ENCODE measurements around the gene SETD4. TPM values are rescaled to one million over a fixed set of nuclear protein-coding genes. Genes with fewer than 3 reads are reported as not detected.
A peak's percentile ranks its signal among the peaks of the same experiment; 100 is the strongest.

Gene SETD4
- total RNA-seq, 1 experiment from 2014 or later: 12.5 TPM

DNA sequence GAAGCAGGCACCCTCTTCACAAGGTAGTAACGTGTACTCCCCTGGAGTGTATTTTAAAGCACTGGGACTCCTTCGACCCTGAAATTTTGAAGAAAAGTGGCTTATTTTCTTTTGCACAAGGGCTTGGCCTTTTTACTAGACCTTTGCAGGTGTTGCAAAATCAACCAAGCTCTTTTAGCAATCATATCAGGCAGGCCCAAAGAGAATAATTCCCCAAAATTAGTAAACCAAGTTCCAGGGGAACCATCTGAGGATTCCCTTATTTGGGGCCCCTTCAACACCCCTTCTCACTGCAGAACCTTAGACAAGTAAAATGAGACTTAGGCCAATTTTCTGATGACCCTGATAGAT lies 37.8 kb upstream of the SETD4 start:
- Histone ChIP-seq H4K20me1 (ENCODE audit: low read length) (no peaks in the 10 kb centered on the region), H3K36me3 (ENCODE audit: low read depth, low read length) (peaks cover 2% of the 10 kb centered on the region; the same call in 1 of the 2 replicates), H3K79me2 (ENCODE audit: low read length) (no peaks in the 10 kb centered on the region), H3K4me3 (ENCODE audit: low read length) (no peak overlapping the region), H2AFZ (ENCODE audit: low read length) (no peak overlapping the region), H3F3A (ENCODE audit: low read length, unreplicated experiment) (no peaks in the 10 kb centered on the region), H3K4me1 (ENCODE audit: insufficient read depth, low read length) (peaks cover 10% of the 10 kb centered on the region), H3K9ac (ENCODE audit: low read length) (no peak overlapping the region), H3K4me2 (ENCODE audit: low read length) (0 out of 2 replicates have a peak overlapping the region, but pooled peaks have one; percentile 23), H3K9me3 (ENCODE audit: low read length) (peaks cover 9% of the 10 kb centered on the region; the same call in 1 of the 2 replicates), H3K9me2 (replicated peaks; ENCODE audit: low read length) (no peaks in the 10 kb centered on the region), H3K27ac (ENCODE audit: low read length) (no peak overlapping the region), H3K27me3 (ENCODE audit: low read length) (no peaks in the 10 kb centered on the region)
- ATAC-seq: no peak
- no TSS peak for BruUV-seq (replicated peaks)
- ChIA-PET POLR2A (ENCODE audit: unreplicated experiment) (no interaction called here), CTCF (no interaction called here)
- intact Hi-C loops (cut with micrococcal nuclease): no loop called here
- DNase-seq: no peak
- TF ChIP-seq EZH2phosphoT487 (IDR thresholded peaks at IDR 0.05; ENCODE audit: borderline replicate concordance, low read length) (no peak), EZH2 (IDR thresholded peaks at IDR 0.05; ENCODE audit: low read length, unreplicated experiment) (no peak)
- TF ChIP-seq, protein P1, sequence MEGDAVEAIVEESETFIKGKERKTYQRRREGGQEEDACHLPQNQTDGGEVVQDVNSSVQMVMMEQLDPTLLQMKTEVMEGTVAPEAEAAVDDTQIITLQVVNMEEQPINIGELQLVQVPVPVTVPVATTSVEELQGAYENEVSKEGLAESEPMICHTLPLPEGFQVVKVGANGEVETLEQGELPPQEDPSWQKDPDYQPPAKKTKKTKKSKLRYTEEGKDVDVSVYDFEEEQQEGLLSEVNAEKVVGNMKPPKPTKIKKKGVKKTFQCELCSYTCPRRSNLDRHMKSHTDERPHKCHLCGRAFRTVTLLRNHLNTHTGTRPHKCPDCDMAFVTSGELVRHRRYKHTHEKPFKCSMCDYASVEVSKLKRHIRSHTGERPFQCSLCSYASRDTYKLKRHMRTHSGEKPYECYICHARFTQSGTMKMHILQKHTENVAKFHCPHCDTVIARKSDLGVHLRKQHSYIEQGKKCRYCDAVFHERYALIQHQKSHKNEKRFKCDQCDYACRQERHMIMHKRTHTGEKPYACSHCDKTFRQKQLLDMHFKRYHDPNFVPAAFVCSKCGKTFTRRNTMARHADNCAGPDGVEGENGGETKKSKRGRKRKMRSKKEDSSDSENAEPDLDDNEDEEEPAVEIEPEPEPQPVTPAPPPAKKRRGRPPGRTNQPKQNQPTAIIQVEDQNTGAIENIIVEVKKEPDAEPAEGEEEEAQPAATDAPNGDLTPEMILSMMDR (conservative IDR thresholded peaks at IDR 0.05; ENCODE audit: low read depth, low read length): no peak

GRCh38 chr21:36097427-36098181 lies 37.3 kb upstream of the SETD4 start:
- H2AFZ ChIP-seq (ENCODE audit: low read length): no peak overlapping the region
- H4K20me1 ChIP-seq (ENCODE audit: low read length): no peaks in the 10 kb centered on the region
- ATAC-seq: peak; percentile 100
- ChIA-PET POLR2A (ENCODE audit: unreplicated experiment) (no interaction called here), CTCF (no interaction called here)
- H3K79me2 ChIP-seq (ENCODE audit: low read length): no peaks in the 10 kb centered on the region
- peaks cover 2% of the 10 kb centered on the region; the same call in 1 of the 2 replicates for H3K36me3 ChIP-seq (ENCODE audit: low read depth, low read length)
- H3F3A ChIP-seq (ENCODE audit: low read length, unreplicated experiment): no peaks in the 10 kb centered on the region
- H3K4me2 ChIP-seq (ENCODE audit: low read length): peak overlapping the region; percentile 56
- H3K27me3 ChIP-seq (ENCODE audit: low read length): no peaks in the 10 kb centered on the region
- no peak for TF ChIP-seq EZH2 (IDR thresholded peaks at IDR 0.05; ENCODE audit: low read length, unreplicated experiment)
- no peak for TF ChIP-seq EZH2phosphoT487 (IDR thresholded peaks at IDR 0.05; ENCODE audit: borderline replicate concordance, low read length)
- TF ChIP-seq, protein P1 (conservative IDR thresholded peaks at IDR 0.05; ENCODE audit: low read depth, low read length): no peak
- BruUV-seq (replicated peaks): no TSS peak
- peak; percentile 64 for DNase-seq
- H3K4me3 ChIP-seq (ENCODE audit: low read length): no peak overlapping the region
- intact Hi-C loops (cut with micrococcal nuclease): no loop called here
- peaks cover 9% of the 10 kb centered on the region for H3K4me1 ChIP-seq (ENCODE audit: insufficient read depth, low read length)
- no peaks in the 10 kb centered on the region for H3K9me2 ChIP-seq (replicated peaks; ENCODE audit: low read length)
- peaks cover 14% of the 10 kb centered on the region; the same call in 1 of the 2 replicates for H3K9me3 ChIP-seq (ENCODE audit: low read length)
- no peak overlapping the region for H3K27ac ChIP-seq (ENCODE audit: low read length)
- H3K9ac ChIP-seq (ENCODE audit: low read length): no peak overlapping the region
